Fibroblast of villous mesenchyme (primary cell): ENCODE results near the gene TXNDC12. TPM values are rescaled to one million over a fixed set of nuclear protein-coding genes. Genes with fewer than 3 reads are reported as not detected.
A peak's percentile ranks its signal among the peaks of the same experiment; 100 is the strongest.
"Not testable (repeated sequence)": the region's sequence is repeated elsewhere in the genome, so short reads cannot be mapped to it uniquely, and the experiment has no call there.

Source experiments
- DNase-seq: peaks from one replicate; pipeline ENCODE4 v3.0.0-alpha.2; 2010; ENCODE audit warnings: low read depth
- H3K4me3 ChIP-seq: 2 replicates; pipeline ENCODE4 v1.5.1; 2011; ENCODE audit warnings: low read depth, mild to moderate bottlenecking, low read length
- total RNA-seq: library from RNA; depleted of rRNA; stranded (reverse); fragments of >200 nt; gene quantifications from 2 replicates; pipeline ENCODE4 v1.2.3, GENCODE V29; 2012
- TF ChIP-seq, protein P1 (sequence below): IDR thresholded peaks from 2 replicates; pipeline ENCODE4 v1.5.1; 2012; ENCODE audit warnings: low read depth, mild to moderate bottlenecking, low read length; ENCODE audit not compliant: insufficient read depth

TXNDC12 gene
- total RNA-seq, 1 donor: 57.0 TPM

DNA sequence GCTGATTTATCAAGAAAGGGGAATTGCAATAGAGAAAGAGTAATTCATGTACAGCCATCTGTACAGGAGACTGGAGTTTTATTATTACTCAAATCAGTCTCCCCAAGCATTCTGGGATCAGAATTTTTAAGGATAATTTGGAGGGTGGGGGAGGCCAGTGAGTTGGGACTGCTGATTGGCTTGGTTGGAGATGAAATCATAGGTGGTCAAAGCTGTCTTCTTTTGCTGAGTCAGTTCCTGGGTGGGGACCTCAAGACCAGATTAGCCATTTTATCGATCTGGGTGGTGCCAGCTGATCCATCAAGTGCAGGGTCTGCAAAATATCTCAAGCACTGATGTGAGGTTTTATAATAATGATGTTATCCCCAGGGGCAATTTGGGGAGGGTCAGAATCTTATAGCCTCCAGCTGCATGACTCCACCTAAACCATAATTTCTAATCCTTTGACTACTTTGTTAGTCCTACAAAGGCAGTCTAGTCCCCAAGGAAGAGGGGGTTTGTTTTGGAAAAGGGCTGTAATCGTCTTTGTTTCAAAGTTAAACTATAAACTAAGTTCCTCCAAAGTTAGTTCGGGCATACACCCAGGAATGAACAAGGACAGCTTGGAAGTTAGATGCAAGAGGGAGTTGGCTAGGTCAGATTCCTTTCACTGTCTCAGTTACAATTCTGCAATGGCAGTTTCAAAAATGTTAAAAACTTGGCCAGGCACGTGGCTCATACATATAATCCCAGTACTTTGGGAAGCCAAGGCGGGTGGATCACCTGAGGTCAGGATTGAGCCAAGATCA is 47.6 kb downstream of the TXNDC12 start:
- no peak for DNase-seq
- no peak overlapping the region for H3K4me3 ChIP-seq
- TF ChIP-seq, protein P1, sequence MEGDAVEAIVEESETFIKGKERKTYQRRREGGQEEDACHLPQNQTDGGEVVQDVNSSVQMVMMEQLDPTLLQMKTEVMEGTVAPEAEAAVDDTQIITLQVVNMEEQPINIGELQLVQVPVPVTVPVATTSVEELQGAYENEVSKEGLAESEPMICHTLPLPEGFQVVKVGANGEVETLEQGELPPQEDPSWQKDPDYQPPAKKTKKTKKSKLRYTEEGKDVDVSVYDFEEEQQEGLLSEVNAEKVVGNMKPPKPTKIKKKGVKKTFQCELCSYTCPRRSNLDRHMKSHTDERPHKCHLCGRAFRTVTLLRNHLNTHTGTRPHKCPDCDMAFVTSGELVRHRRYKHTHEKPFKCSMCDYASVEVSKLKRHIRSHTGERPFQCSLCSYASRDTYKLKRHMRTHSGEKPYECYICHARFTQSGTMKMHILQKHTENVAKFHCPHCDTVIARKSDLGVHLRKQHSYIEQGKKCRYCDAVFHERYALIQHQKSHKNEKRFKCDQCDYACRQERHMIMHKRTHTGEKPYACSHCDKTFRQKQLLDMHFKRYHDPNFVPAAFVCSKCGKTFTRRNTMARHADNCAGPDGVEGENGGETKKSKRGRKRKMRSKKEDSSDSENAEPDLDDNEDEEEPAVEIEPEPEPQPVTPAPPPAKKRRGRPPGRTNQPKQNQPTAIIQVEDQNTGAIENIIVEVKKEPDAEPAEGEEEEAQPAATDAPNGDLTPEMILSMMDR: no peak

DNA sequence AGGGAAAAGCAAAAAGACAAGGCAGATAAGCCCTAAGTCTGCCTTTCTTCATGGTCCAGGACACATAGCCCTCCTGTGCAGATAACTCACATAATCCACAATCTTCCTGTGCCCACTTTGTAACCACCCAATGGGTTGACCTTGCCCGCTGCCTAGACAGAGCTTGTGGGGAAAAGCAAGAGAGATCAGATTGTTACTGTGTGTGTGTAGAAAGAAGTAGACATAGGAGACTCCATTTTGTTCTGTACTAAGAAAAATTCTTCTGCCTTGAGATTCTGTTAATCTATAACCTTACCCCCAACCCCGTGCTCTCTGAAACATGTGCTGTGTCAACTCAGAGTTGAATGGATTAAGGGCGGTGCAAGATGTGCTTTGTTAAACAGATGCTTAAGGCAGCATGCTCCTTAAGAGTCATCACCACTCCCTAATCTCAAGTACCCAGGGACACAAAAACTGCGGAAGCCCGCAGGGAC is 48.9 kb downstream of the TXNDC12 start:
- DNase-seq: not testable (repeated sequence)

DNA sequence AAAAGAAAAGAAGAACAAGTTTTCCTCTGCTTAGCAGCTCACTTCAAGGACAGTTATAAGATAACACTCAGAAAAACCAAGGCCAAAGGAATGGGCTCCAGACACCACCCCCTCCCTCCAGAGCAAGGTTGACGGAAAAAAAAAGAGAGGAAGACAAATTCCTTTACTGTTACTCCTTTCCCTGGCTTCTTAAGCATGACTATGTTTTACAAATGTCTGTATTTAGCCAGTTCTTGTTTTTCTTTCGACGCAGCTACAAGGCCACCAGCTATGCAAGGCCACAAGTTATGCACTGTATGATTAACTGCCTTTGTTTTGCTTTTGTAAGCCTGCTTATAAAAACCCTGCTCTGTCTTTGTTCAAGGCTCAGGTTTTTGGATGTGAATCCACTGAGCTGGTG is 49.4 kb downstream of the TXNDC12 start:
- H3K4me3 ChIP-seq: not testable (repeated sequence)
- DNase-seq: peak; percentile 71

More for the DNA sequence above, 48.9 kb downstream of the TXNDC12 start:
- not testable (repeated sequence) for H3K4me3 ChIP-seq

DNA sequence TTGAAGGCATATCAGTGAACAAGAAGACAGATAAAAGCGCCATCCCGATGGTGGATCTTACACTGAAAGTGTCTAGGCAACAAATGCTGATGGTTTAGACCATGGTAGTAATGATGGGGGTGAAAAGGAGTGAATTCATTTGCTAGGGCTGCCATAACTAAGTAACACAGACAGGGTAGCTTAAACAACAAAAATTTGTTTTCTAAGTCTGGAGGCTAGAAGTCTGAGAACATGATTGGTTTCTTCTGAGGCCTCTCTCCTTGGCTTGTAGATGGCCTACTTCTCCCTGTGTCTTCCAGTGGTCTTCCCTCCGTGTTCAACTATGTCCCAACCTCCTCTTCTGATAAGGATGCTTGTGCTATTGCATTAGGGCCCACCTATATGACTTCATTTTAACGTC is 51.1 kb downstream of the TXNDC12 start:
- DNase-seq: no peak
- TF ChIP-seq, protein P1: no peak

DNA sequence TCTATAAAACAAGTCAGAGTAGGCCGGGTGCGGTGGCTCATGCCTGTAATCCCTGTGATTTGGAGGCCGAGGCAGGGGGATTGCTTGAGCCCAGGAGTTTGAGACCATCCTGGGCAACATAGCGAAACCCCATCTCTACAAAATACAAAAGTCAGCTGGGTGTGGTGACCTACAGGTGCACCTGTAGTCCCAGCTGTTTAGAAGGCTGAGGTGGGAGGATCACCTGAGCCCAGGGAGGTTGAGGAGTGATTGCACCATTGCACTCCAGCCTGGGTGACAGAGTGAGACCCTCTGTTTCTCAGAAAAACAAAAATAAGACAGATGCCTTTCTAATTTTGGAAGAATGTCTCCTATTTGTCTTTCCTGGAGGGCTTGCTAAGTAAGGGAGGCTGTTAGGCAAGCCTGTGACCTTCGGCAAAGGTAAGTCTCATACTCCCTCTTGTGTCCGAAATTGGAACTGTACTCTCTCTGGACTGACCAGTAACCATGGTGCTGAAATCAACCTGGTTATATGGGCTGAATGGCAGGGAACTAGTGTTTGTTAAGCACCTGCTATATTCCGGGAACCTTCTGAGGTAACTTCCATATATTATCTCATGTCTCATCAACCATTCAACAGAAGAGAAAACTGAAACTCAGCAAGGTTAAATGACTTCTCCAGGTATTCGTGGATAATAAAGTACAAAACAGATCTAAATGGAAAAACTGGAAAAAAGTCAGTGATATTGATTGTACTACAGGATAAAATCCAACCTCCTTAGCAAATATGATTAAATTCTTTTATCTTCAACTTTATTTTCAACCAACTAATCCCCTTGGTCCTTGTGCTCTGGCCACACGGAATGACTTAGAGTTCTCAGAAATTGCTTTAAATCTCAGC is 52.7 kb downstream of the TXNDC12 start:
- no peak overlapping the region for H3K4me3 ChIP-seq
- DNase-seq: peak; percentile 91
- TF ChIP-seq, protein P1: peak; percentile 93

More for the DNA sequence above, 51.1 kb downstream of the TXNDC12 start:
- H3K4me3 ChIP-seq: no peak overlapping the region

DNA sequence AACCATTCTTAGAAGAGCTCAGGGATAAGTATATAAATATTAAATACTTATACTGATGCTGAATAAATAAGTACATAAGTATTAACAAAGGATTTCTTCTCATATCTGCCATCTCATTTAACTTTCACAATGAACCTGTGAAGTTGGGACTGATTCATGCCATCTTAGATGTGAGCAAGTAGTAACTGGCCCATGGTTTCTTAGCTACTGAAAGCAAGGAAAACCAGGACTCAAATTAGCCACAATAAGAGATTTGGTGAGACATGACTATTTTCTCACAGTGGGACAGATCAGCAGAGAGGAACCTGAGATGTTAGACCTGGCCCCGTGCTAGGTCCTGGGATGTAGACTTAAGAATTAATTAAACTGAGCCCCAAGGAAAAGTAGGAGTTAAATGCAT is 56.3 kb downstream of the TXNDC12 start:
- H3K4me3 ChIP-seq: no peak overlapping the region
- TF ChIP-seq, protein P1: no peak
- no peak for DNase-seq

DNA sequence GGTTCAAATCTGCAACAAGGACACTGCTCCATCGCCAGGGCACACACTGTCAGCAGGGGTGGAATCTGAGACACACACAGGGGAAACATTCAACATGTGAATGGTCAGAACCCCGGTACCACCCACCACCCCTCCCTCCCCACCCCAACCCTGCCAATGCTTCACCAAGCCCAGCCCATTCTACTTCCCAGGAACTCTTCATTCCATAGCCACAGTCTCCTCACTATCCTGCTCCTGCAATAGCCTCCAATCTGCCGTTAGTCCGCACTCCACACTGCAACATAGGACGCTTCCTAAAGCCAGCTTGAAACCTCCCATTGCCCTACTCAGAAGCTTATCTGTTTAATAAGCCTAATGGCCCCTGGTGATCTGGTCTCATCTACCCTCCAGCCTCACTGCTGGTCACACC is 57.0 kb downstream of the TXNDC12 start:
- TF ChIP-seq, protein P1: no peak
- H3K4me3 ChIP-seq: no peak overlapping the region
- no peak for DNase-seq
